ENCODE data around the gene NOXA1. TPM values are rescaled to one million over a fixed set of nuclear protein-coding genes. Genes with fewer than 3 reads are reported as not detected.
A peak's percentile ranks its signal among the peaks of the same experiment; 100 is the strongest.

NOXA1 gene
- total and polyA plus RNA-seq, 9 of the 15 experiments (the other 6 are each of a cell fraction or from before 2014, with no cell fraction given) = 0.07 to 1.2 (median 0.20) TPM; not detected in 4

- TF ChIP-seq FOXJ2 (tag; IDR thresholded peaks at IDR 0.05) (no peak; the same call in 1 of the 2 replicates), ZNF785 (CRISPR knock-in tag; IDR thresholded peaks at IDR 0.05) (no peak), ZNF133 (CRISPR knock-in tag; IDR thresholded peaks at IDR 0.05) (no peak), EZH2 (IDR thresholded peaks at IDR 0.05; ENCODE audit: borderline replicate concordance, low read depth, low read length) (no peak), E2F8 (IDR thresholded peaks at IDR 0.05; ENCODE audit: low read depth, partially characterized antibody) (peak; percentile 40), SAP30 (IDR thresholded peaks at IDR 0.05; ENCODE audit: borderline replicate concordance, insufficient read depth, low read depth, low read length, poor library complexity, severe bottlenecking) (peak; percentile 30), CGGBP1 (CRISPR knock-in tag; IDR thresholded peaks at IDR 0.05) (no peak), CEBPB (tag; IDR thresholded peaks at IDR 0.05) (no peak), MYBL2 (IDR thresholded peaks at IDR 0.05; ENCODE audit: low read depth) (no peak), MYBL2 (CRISPR knock-in tag; IDR thresholded peaks at IDR 0.05; ENCODE audit: borderline replicate concordance) (no peak), NUFIP1 (IDR thresholded peaks at IDR 0.05; ENCODE audit: partially characterized antibody) (no peak), BCL6 (CRISPR knock-in tag; IDR thresholded peaks at IDR 0.05) (no peak), ZNF146 (CRISPR knock-in tag; IDR thresholded peaks at IDR 0.05; ENCODE audit: unreplicated experiment) (no peak), CBX1 (IDR thresholded peaks at IDR 0.05; ENCODE audit: low read depth) (no peak; the same call in 1 of the 2 replicates), BRD9 (IDR thresholded peaks at IDR 0.05; ENCODE audit: low read depth, partially characterized antibody) (no peak), XRCC4 (IDR thresholded peaks at IDR 0.05; ENCODE audit: extremely low read depth, insufficient read depth, insufficient read length) (no peak), MTA1 (IDR thresholded peaks at IDR 0.05; ENCODE audit: borderline replicate concordance) (no peak), JUNB (CRISPR knock-in tag; conservative IDR thresholded peaks at IDR 0.05) (no peak), ZFPM2 (CRISPR knock-in tag; IDR thresholded peaks at IDR 0.05) (no peak), ILK (tag; IDR thresholded peaks at IDR 0.05; ENCODE audit: borderline replicate concordance, low read depth) (no peak), SNRNP70 (optimal IDR thresholded peaks at IDR 0.05; ENCODE audit: low read depth, low read length) (no peak), KAT7 (CRISPR knock-in tag; IDR thresholded peaks at IDR 0.05; ENCODE audit: borderline replicate concordance) (no peak), ZFP30 (CRISPR knock-in tag; IDR thresholded peaks at IDR 0.05; ENCODE audit: borderline replicate concordance) (no peak), MEIS2 (IDR thresholded peaks at IDR 0.05; ENCODE audit: partially characterized antibody) (no peak), HMG20B (CRISPR knock-in tag; IDR thresholded peaks at IDR 0.05) (no peak)
Measured at GRCh38 chr9:137422604-137423513, at the start of gene NOXA1, which contains the start of gene EXD3 (continued).
